HEK293T (cell line): ENCODE measurements around the gene CELF5.

Experiments
- ARNT ChIP-seq: fragments of 450-650 bp; IDR thresholded peaks from 2 replicates; pipeline ENCODE4 v1.6.1; 2017; ENCODE audit warnings: mild to moderate bottlenecking
- CTBP1 ChIP-seq: fragments of 450-650 bp; IDR thresholded peaks from 2 replicates; pipeline ENCODE4 v1.6.1; 2016; ENCODE audit warnings: borderline replicate concordance
- ELF4 ChIP-seq: fragments of 450-650 bp; IDR thresholded peaks from 2 replicates; pipeline ENCODE4 v1.6.1; 2017; ENCODE audit warnings: antibody characterized with exemption
- FOXK2 ChIP-seq: fragments of 450-650 bp; IDR thresholded peaks from 2 replicates; pipeline ENCODE4 v1.6.1; 2016; ENCODE audit warnings: mild to moderate bottlenecking
- FOXM1 ChIP-seq: fragments of 450-650 bp; IDR thresholded peaks from 2 replicates; pipeline ENCODE4 v1.6.1; 2017; ENCODE audit warnings: mild to moderate bottlenecking, borderline replicate concordance
- HDGF ChIP-seq: fragments of 450-650 bp; IDR thresholded peaks from 2 replicates; pipeline ENCODE4 v1.6.1; 2017; ENCODE audit warnings: antibody characterized with exemption, borderline replicate concordance
- L3MBTL2 ChIP-seq: fragments of 450-650 bp; conservative IDR thresholded peaks from 2 replicates; pipeline ENCODE4 v1.6.1; 2016; ENCODE audit warnings: mild to moderate bottlenecking
- NFRKB ChIP-seq: fragments of 450-650 bp; IDR thresholded peaks from 2 replicates; pipeline ENCODE4 v1.6.1; 2016; ENCODE audit warnings: mild to moderate bottlenecking, moderate library complexity
- SUZ12 ChIP-seq: fragments of 450-650 bp; IDR thresholded peaks from 2 replicates; pipeline ENCODE4 v1.6.1; 2016; ENCODE audit warnings: mild to moderate bottlenecking
- TARDBP ChIP-seq: fragments of 450-650 bp; IDR thresholded peaks from 2 replicates; pipeline ENCODE4 v1.6.1; 2016
- ZNF384 ChIP-seq: fragments of 450-650 bp; IDR thresholded peaks from 2 replicates; pipeline ENCODE4 v1.6.1; 2016
- TF ChIP-seq, protein P1 (sequence below): fragments of 450-650 bp; IDR thresholded peaks from 2 replicates; pipeline ENCODE4 v1.6.1; 2016

- TF ChIP-seq, protein P1, sequence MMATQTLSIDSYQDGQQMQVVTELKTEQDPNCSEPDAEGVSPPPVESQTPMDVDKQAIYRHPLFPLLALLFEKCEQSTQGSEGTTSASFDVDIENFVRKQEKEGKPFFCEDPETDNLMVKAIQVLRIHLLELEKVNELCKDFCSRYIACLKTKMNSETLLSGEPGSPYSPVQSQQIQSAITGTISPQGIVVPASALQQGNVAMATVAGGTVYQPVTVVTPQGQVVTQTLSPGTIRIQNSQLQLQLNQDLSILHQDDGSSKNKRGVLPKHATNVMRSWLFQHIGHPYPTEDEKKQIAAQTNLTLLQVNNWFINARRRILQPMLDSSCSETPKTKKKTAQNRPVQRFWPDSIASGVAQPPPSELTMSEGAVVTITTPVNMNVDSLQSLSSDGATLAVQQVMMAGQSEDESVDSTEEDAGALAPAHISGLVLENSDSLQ = no peak
- TF ChIP-seq HDGF (no peak), L3MBTL2 (no peak), ARNT (no peak), NFRKB (no peak), CTBP1 (no peak), ZNF384 (no peak), ELF4 (no peak), FOXM1 (no peak), SUZ12 (no peak), FOXK2 (no peak), TARDBP (no peak)
Measured at GRCh38 chr19:3272401-3272931, 48.0 kb downstream of the CELF5 start.
